AG08395 (cell line): ENCODE measurements around the gene PPP1CA.
A peak's percentile ranks its signal among the peaks of the same experiment; 100 is the strongest.

Experiments
- DNase-seq: peaks from one replicate; pipeline ENCODE4 v3.0.0; 2012; ENCODE audit warnings: mixed read lengths, low spot score

The PPP1CA gene

DNA sequence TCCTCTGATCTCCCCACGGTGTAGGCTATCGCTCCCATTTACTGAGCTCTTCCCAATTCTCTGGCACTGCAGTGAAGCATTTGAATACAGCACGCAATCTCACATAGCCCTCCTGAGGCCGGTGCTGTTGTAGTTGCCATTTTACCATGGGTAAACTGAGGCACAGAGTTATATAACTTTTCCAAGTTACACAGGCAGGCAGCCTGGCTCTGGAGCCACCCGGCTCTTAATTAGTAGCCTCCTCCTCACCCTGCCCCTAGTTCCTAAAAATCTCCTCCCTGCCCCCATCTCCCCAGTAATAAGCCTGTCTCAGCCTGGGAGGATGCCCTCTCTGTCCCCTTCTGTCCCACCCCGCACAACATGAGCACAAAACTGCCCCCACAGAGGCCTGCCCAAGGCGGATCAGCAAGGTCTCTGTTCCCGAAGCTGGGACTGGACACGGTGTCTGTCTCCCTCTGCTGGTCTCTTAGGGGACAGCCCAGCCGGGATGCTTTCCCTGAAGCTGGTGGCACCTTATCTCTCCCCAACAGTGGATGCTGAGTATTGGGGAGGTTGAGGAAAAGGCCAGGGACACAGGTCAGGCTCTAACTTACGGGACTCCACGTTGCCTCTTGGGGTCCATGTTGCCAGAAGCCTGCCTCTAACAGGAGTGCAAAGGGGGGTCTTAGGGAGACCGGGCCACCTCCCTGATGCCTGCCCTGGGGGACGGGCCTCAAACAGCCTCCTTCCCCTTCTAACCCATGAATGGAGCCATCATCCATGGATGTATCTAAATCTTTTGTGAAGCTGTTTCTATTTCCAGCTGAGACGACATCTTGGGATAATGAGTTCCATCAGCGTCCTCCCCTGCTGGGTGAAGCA, 19.2 kb downstream of the PPP1CA start:
- DNase-seq: peak; percentile 81

DNA sequence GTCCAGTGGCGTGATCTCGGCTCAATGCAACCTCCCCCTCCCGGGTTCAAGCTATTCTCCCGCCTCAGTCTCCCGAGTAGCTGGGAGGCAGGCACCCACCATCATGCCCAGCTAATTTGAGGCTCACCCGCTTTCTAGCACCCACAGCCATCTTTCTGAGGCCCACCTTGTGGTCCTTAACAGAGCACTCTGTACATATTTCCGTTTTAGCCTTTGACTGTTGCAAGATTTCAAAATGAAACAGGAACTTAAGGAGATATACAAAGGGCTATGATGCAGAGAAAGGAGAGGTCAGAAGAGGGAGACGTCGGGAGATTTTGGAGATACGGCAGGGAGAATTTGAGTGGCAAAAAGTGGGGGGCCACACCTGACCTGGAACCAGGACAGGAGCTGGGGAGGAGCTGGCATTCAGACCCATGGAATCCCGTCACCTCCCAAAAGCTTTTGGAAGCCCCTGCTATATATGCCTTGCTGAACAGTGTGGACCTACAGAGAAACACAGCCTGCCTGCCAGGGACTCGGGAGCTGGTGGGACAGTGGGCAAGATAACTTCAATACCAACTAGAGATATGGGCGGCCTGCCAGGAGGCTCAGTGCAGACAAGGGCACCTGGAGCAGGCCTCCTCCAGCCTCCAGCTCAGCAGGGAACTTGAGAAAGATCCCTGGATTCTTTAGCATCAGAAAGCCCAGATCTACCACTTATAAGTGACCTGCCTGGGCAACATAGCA, 20.2 kb downstream of the PPP1CA start:
- DNase-seq: no peak

- peak; percentile 77 for DNase-seq
Observed at GRCh38 chr11:67379061-67380058, 22.3 kb downstream of the PPP1CA start.

DNA sequence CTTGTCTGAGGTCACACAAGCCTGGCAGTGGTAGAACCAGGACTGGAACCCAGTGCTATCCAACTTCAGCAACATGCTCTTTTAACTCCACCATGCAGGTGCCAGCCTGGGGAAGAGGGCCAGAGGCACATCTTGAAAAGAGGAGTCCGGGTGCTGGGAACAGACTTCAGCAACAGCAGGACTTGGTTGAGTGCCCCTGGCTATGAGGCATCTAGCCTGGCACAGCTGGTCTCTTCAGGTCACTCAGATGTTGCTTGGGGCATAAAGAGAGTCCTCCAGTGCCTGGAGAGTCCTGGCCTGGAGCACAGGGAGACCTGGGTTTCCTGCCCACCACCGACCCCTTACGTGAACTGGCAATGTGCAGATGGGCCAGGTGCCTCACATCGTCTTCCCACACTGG, 23.1 kb downstream of the PPP1CA start:
- DNase-seq: no peak

DNA sequence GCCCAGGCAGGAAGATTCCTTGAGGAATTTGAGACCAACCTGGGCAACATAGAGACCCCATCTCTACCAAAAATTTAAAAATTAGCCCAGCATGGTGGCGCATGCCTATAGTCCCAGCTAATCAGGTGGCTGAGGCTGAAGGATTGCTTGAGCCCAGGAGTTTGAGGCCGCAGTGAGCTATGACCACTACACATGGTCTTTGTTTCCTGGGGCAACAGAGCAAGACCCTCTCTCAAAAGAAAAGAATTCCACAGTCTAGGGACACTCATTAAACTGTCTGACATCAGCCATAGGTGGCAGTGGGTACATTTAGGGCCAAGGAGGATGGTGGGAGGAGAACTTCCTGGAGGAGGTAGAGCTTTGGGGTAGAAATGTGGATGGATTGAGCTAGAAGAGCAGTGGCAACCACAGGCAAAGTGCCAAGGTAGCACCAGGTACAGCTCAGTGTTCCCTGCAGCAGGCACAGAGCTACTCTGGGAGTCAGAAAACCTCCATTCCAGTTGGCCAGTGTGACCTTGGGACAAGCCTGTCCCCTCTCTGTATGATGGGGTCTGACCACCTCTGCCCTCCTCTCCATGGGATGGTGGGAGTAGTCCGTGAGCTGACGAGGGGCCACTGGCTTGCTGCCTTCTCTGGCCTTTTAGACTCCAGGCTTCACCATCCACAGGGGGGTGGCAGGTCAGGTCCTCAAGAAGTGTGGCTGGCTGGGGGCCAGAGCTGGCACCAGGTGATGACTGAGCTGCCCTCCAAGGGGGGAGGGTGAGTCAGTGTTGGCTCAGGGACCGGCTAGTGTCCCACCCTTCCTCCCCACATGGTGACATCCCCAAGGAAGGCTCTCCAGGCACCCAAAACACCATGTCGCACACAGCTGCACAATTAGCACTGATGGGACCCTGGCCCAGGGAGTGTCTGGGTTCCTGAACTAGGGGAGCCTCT, 24.5 kb downstream of the PPP1CA start:
- no peak for DNase-seq

GRCh38 chr11:67376063-67376820, 25.4 kb downstream of the PPP1CA start:
- no peak for DNase-seq

- DNase-seq: no peak
Observed at GRCh38 chr11:67375320-67376055, 26.2 kb downstream of the PPP1CA start.

DNA sequence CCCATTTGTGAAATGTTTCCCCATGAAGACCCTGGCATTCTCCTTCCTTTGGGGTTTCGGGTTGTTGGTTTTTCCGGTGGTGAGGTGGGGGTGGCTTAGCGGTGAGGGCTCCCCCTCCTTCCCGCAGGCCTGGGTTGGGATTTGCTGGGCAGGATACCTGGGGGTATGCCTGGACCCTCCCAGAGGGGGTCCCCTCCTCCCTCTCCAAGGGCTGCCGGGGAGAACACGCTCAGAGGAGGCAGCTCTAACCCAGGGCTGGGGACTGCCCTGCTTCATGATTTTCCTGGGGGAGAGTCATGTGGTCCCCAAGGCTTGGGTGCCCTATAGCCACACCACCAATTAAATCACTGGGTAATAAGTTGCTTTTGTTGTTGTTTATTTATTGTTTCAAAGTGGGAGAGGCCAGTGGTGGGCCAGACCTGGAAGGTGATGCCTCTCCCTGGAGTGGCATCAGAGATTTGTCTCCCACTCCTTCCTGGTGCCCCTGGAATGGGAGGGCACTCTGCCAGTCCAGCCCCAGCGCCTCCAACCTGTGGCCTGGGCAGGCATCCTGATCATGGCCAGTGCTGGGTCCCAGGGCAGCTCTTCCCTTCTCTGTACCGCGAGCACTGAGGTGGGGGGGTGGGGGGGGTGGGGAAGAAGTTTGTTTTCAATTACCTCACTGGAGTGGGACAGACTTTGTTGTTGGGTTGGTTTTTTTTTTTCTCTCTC, 26.9 kb downstream of the PPP1CA start:
- DNase-seq: peak; percentile 31

DNA sequence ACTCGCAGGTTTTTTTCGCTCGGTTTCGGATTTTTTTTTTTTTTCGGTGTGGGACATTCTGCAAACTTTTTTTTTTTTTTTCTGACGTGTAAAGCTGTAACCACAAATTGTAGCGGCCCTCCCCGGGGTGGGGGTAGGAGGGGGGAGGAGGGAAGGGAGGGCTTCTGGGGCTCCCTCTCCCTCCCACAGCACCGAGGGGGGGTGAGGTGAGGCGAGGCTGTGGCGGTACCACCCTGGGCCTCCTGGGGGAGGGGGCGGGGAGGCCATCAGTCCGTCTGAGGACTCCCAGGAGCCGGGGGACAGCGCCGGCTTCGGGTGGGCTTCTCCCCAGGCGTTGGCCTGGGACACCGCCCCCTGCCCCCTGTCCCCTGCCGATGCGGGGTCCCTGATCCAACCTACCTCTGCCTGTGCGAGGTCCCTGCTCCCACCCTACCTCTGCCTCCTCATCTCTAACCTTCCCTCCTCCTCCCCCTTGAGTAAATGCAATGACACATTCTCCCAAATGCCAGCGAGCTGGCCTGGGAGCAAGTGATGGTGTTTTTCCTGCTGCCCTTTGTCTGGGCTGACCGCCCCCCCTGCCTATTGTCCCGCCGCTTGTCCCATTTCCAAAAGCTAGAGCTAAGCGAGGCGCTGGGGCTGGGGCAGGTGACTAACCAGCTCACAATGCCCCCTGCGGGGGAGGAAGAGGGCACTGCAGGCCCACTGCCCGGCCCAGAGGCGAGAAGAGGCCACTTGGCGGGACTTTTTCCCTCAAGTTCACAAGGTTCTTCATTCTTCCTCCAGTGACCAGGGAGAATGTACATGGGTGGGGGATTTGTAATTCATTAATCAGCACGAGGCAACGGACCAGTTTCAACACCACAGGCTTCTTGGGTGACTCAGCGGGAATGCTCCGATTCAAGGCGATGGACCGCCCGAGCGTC, 27.7 kb downstream of the PPP1CA start:
- DNase-seq: peak; percentile 95

DNA sequence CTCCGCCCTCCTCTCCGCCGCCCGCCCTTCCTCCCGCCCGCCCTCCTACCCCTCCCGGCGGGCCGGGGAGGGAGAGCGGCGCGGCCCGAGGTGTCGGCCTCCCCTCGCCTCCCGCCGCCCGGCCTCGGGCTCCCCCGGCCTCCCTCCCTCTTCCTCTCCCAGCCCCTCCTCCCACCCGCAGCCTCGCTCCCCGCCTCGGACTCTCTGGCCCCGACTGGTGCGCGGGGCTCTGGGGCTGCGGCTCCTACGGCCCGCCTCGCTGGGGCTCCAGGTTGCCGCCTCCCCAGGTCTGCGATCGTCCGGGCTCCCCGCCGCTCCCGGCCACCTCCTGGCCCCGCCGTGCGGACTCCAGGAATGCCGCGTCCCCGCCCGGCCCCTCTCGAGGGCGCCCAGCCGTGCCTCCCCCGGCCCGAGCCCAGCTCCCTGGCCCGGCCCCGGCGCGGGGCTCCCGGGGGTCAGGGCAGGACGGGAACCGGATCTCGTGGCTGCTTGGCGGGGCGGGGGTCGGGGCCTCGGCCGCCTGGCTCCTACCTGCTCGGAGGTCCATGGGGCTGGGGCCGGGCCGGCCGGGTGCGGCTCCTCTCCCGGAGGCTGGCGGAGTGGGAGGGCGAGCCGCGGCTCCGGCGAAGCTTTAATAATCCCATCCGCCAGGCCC, 28.5 kb downstream of the PPP1CA start, which contains the start of gene CLCF1:
Gene CLCF1 (minus strand): TSS at position 606 of the 655 bp plus-strand sequence. CDS start 59 bp downstream, at position 547.
- DNase-seq: peak; percentile 58

DNA sequence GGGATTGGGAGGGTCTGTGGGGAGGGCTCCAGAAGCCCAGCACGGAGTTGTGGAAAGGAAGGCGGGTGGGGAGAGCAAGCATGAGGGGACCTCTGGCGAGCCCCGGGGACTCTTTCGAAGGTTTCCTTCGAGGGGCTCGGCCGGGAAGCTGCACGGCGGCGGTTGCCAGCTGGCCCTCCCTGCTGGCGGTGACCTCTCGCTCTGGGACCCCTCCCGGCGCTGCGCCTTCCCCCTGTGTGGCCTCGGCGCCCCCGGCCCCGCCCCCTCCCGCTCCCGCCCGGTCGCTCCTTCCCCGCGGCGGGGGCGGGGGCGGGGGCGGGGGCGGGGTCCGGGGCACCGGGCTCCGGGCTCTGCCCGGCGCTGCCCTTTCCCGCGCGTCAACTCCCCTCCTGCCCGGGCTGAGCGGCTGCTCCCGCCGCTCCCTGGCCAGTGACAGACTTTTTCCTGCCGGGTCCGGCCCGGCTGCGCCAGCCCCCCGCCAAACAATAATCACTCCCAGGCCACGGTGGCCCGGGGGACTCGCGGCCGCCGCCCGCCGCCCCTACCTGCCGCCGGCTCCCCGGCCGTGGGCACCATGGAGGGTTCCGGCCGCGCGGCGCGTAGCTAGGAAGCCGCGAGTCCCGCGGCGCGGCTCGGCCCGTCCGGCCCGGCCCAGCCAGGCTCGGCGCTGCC, 29.2 kb downstream of the PPP1CA start:
- DNase-seq: peak; percentile 26

- DNase-seq: no peak
Observed at GRCh38 chr11:67371911-67372320, 29.7 kb downstream of the PPP1CA start.

DNA sequence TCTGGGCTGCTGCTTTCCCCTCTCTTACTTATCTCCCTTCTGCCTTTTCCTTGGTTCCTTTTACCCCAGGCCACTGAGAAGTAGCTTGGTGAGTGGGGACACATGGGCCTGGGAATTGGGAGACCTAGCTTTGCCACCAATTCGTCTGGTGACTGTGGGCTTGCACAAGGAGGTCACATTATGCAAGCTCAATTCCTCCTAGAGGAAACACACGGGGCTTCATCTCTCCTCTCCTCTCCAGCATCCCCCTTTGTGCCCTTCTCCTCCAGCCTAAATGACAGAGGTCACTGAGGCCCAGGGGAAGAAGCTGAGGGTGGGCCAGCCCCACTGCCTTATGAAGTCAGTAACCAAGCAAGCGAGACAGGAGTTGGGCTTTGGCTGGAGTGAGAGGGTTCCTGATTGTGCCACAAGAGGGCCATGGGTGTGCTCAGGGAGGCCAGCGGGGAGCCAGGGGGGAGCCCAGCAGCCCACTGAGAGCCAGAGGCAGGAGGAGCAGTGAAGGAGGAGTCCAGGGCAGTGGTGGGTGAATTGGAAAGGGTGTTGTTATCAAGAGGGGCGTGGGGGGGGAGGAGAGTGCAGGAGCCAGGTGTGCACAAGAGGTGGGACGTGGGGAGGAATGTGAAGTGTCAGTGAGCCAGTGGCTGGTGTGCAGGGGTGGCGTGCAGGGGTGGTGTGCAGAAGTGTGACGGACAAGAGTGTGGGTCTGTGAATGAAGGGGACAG, 30.3 kb downstream of the PPP1CA start:
- DNase-seq: peak; percentile 75

- no peak for DNase-seq
Observed at GRCh38 chr11:67370351-67371076, 31.1 kb downstream of the PPP1CA start.

GRCh38 chr11:67369801-67370284, 31.8 kb downstream of the PPP1CA start:
- no peak for DNase-seq
